Endothelial cell of umbilical vein (primary cell): ENCODE results near the gene COL16A1. TPM values are rescaled to one million over a fixed set of nuclear protein-coding genes. Genes with fewer than 3 reads are reported as not detected.

Source experiments
- BruUV-seq: library from RNA; stranded (reverse); fragments of 400-500 nt; replicated peaks from 2 replicates; lab custom pipeline; 2021; lab: Mats Ljungman, UMichigan
- CTCF ChIA-PET: fragments of 300-600, 350-600 bp; sonication (Branson Sonifier 250); formaldehyde crosslinking; loops from one replicate; lab custom pipeline; 2021; ENCODE audit warnings: antibody characterized with exemption, inconsistent platforms; lab: Charles Lee
- POLR2A ChIA-PET: fragments of 300-600, 350-600 bp; sonication (Branson Sonifier 250); formaldehyde crosslinking; loops from one replicate; lab custom pipeline; 2021; ENCODE audit warnings: antibody characterized with exemption, inconsistent platforms; lab: Charles Lee
- DNase-seq: peaks from one replicate; pipeline ENCODE4 v3.0.0-alpha.2; 2011; ENCODE audit warnings: low read depth, low spot score
- FAIRE-seq: peaks from 2 replicates; lab custom pipeline; 2011; peaks lifted over from hg19 to GRCh38; lab: Jason Lieb, UNC
- H2AFZ ChIP-seq: 2 replicates; pipeline ENCODE4 v1.6.0; 2012; ENCODE audit warnings: low read depth, low read length, control low read depth, inconsistent platforms
- H3K27ac ChIP-seq: 2 replicates; pipeline ENCODE4 v1.5.1; 2011; ENCODE audit warnings: low read depth, mild to moderate bottlenecking, control low read depth, low read length, moderate library complexity; ENCODE audit not compliant: insufficient read depth
- H3K27me3 ChIP-seq, 2 experiments: 2 replicates each; pipeline versions ENCODE4 v1.6.0 to v1.6.1; 2011; ENCODE audit warnings: low read length in 2 of 2, mixed read lengths in 1 of 2; ENCODE audit not compliant: control insufficient read depth in 2 of 2, insufficient read depth in 2 of 2
- H3K36me3 ChIP-seq, 2 experiments: 2 replicates in 1 of 2; 3 replicates in 1 of 2; pipeline ENCODE4 v1.5.1; 2011; ENCODE audit warnings: low read length in 2 of 2, mild to moderate bottlenecking in 1 of 2, moderate library complexity in 1 of 2; ENCODE audit not compliant: control insufficient read depth in 2 of 2, insufficient read depth in 2 of 2; ENCODE audit errors: extremely low read depth in 1 of 2
- H3K4me1 ChIP-seq: 3 replicates; pipeline ENCODE4 v1.5.1; 2011; ENCODE audit warnings: mild to moderate bottlenecking, low read length; ENCODE audit not compliant: control insufficient read depth, insufficient read depth; ENCODE audit errors: extremely low read depth
- H3K4me2 ChIP-seq: 2 replicates; pipeline ENCODE4 v1.6.1; 2011; ENCODE audit warnings: low read length, control low read depth, mixed read lengths; ENCODE audit not compliant: insufficient read depth
- H3K4me3 ChIP-seq, 3 experiments: fragments of 200-600 bp in 1 of 3; sonication (generic), shearing (Covaris generic) in 1 of 3; replicated peaks in 1 of 3; 2 replicates each; pipeline ENCODE4 v1.5.1; 2011 to 2016; ENCODE audit warnings: control low read depth in 3 of 3, low read length in 3 of 3, mild to moderate bottlenecking in 2 of 3, inconsistent platforms in 1 of 3, low read depth in 1 of 3, moderate library complexity in 1 of 3; ENCODE audit not compliant: insufficient read depth in 1 of 3
- H3K79me2 ChIP-seq: 2 replicates; pipeline ENCODE4 v1.6.0; 2012; ENCODE audit warnings: low read length, inconsistent platforms; ENCODE audit not compliant: control insufficient read depth, insufficient read depth
- H3K9ac ChIP-seq: replicated peaks from 2 replicates; pipeline ENCODE3; 2011; ENCODE audit warnings: low read length, control low read depth; ENCODE audit not compliant: insufficient read depth; ENCODE audit errors: extremely low read depth
- H3K9me1 ChIP-seq: replicated peaks from 3 replicates; pipeline ENCODE4 v1.6.0; 2011; ENCODE audit warnings: mild to moderate bottlenecking, low read length; ENCODE audit not compliant: control insufficient read depth, insufficient read depth; ENCODE audit errors: extremely low read depth
- H3K9me3 ChIP-seq: replicated peaks from 2 replicates; pipeline ENCODE4 v1.5.1; 2012; ENCODE audit warnings: low read length, inconsistent platforms; ENCODE audit not compliant: control insufficient read depth, insufficient read depth
- H4K20me1 ChIP-seq: replicated peaks from 2 replicates; pipeline ENCODE3; 2011; ENCODE audit warnings: mild to moderate bottlenecking, low read length; ENCODE audit not compliant: control insufficient read depth, insufficient read depth; ENCODE audit errors: extremely low read depth
- CTCF ChIP-seq, 2 donors: IDR thresholded peaks; 1 replicate in 1 of 2; 2 replicates in 1 of 2; pipeline ENCODE4 v1.5.1; 2011; ENCODE audit warnings: low read length in 2 of 2, mild to moderate bottlenecking in 2 of 2, moderate library complexity in 2 of 2, control low read depth in 1 of 2, inconsistent platforms in 1 of 2, low read depth in 1 of 2; ENCODE audit not compliant: insufficient read depth in 1 of 2; ENCODE audit errors: extremely low read depth in 1 of 2
- EZH2 ChIP-seq: IDR thresholded peaks from 2 replicates; pipeline ENCODE4 v1.6.1; 2012; ENCODE audit warnings: borderline replicate concordance, low read depth, mild to moderate bottlenecking, moderate library complexity, low read length, inconsistent platforms; ENCODE audit not compliant: severe bottlenecking
- FOS ChIP-seq: IDR thresholded peaks from 2 replicates; pipeline ENCODE4 v1.6.1; 2011; ENCODE audit warnings: mild to moderate bottlenecking, low read length, moderate library complexity, borderline replicate concordance; ENCODE audit not compliant: insufficient read depth
- GATA2 ChIP-seq: IDR thresholded peaks from 2 replicates; pipeline ENCODE4 v1.7.0; 2011; ENCODE audit warnings: low read depth, mild to moderate bottlenecking, moderate library complexity, mixed read lengths, low read length; ENCODE audit not compliant: insufficient read length, insufficient read depth
- JUN ChIP-seq: IDR thresholded peaks from 2 replicates; pipeline ENCODE4 v1.6.1; 2011; ENCODE audit warnings: borderline replicate concordance, low read depth; ENCODE audit not compliant: insufficient read length, insufficient read depth
- MYC ChIP-seq: IDR thresholded peaks from one replicate; pipeline ENCODE4 v1.6.1; 2011; ENCODE audit warnings: mild to moderate bottlenecking, low read depth, low read length
- POLR2A ChIP-seq: IDR thresholded peaks from 2 replicates; pipeline ENCODE4 v1.6.1; 2012; ENCODE audit warnings: low read depth, mild to moderate bottlenecking, control low read depth, low read length
- POLR2AphosphoS5 ChIP-seq: IDR thresholded peaks from 2 replicates; pipeline ENCODE4 v1.6.1; 2012; ENCODE audit warnings: low read depth, mild to moderate bottlenecking, control low read depth, low read length, moderate library complexity; ENCODE audit not compliant: insufficient read depth
- dilution Hi-C: fragments of 300-500 bp; cut with MboI; formaldehyde crosslinking; loops from one replicate; pipeline ENCODE4 v1.15.0; 2019; ENCODE audit warnings: low sequenced_read_pairs; ENCODE audit not compliant: extremely low pct_ligation_motif_present
- intact Hi-C: fragments of 100-400 bp; cut with micrococcal nuclease; formaldehyde crosslinking; loops from one replicate; pipeline ENCODE4 v1.10.0; 2022
- polyA plus RNA-seq, 4 experiments: library from polyadenylated mRNA; depleted of rRNA in 3 of 4; stranded (reverse) in 3 of 4; unstranded in 1 of 4; fragments of >200 nt; gene quantifications; 2 replicates each; pipeline versions ENCODE4 v1.2.1 to v1.2.3, GENCODE V29; 2011 to 2012; ENCODE audit warnings: missing spikeins in 1 of 4
- total RNA-seq: library from RNA; stranded (reverse); gene quantifications from 2 replicates; pipeline ENCODE4 v1.2.3, GENCODE V29; 2021
- TF ChIP-seq, protein P1 (sequence below): IDR thresholded peaks from 2 replicates; pipeline ENCODE4 v1.6.1; 2011; ENCODE audit not compliant: insufficient read depth, insufficient read length

COL16A1 gene
- total and polyA plus RNA-seq, 2 donors (not counting 3 experiments of a cell fraction or from before 2014, with no cell fraction given) = 0.68 to 1.2 TPM

DNA sequence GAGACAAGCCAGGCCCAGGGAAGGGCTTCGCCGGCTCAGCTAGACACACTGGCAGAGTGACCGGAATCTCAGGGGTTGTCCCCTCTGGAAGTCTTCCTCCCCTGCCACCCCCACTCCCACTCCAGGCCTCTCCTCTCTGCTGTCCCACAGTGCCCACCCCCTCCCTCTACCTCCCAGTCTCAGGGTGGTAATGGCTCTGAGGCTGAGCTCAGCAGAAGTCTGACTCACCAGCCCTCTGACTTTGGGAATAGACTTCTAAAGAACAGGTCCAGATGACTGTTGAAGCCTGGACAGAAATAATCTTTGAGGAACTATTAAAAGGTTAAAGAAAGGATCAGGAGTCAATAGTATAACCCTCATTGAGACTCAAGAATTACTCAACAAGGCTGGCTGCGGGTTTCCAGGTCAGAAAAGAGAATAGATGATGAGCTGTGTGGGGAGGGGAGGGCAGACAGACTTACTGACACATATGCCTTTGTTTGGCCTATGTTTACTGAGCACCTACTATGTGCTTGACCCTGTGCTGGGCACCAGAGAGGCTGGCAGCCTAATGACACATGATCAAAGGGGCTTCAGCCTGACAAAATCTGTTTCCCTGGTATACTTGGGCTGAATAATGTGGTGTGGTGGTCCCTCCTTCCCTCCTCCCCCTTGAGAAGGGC lies 78.1 kb downstream of the COL16A1 start:
- no peaks in the 10 kb centered on the region for H3K4me1 ChIP-seq
- no peaks in the 10 kb centered on the region for H3K9me1 ChIP-seq
- CTCF ChIA-PET = interaction anchor here (0.8 to 1.5 kb wide), 2 partner anchors 8 to 16 kb away, joined by 3 to 4 read pairs; partner anchors contain the start of gene HCRTR1
- BruUV-seq = no TSS peak
- H3K36me3 ChIP-seq = peaks cover 5 to 28% of the 10 kb centered on the region in 2 experiments
- DNase-seq (no peak), FAIRE-seq (no peak)
- intact Hi-C loops = no loop called here
- dilution Hi-C loops = no loop called here
- no peak overlapping the region for H2AFZ ChIP-seq
- no peaks in the 10 kb centered on the region for H3K9me3 ChIP-seq
- no peak overlapping the region for H3K4me3 ChIP-seq
- H3K79me2 ChIP-seq = no peaks in the 10 kb centered on the region
- no peaks in the 10 kb centered on the region for H4K20me1 ChIP-seq
- TF ChIP-seq JUN = no peak
- no peak for TF ChIP-seq FOS
- TF ChIP-seq CTCF (IDR thresholded peaks at IDR 0.05; ENCODE audit: extremely low read depth in 1 of 2, insufficient read depth in 1 of 2, low read depth in 1 of 2, low read length in 2 of 2) = no peak
- TF ChIP-seq POLR2AphosphoS5 = no peak
- TF ChIP-seq POLR2A = no peak
- TF ChIP-seq GATA2 = no peak
- TF ChIP-seq MYC = no peak
- TF ChIP-seq, protein P1, sequence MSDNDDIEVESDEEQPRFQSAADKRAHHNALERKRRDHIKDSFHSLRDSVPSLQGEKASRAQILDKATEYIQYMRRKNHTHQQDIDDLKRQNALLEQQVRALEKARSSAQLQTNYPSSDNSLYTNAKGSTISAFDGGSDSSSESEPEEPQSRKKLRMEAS = no peak
- TF ChIP-seq EZH2 = no peak
- H3K4me2 ChIP-seq = no peak overlapping the region
- H3K9ac ChIP-seq = no peak overlapping the region
- H3K27ac ChIP-seq = no peak overlapping the region
- POLR2A ChIA-PET = no interaction called here
- H3K27me3 ChIP-seq = no peaks in the 10 kb centered on the region
